ENCODE measurements around the gene TRIM47.

Gene TRIM47

GRCh38 chr17:75842963-75843576 is 35.3 kb downstream of the TRIM47 start:
- ChIA-PET CTCF (interaction anchor here (3.8 to 6.3 kb wide), 3 partner anchors 7 to 13 kb away, joined by 26 to 52 read pairs (median 52); partner anchors contain the start of gene WBP2), POLR2A (interaction anchor here (0.6 kb wide), 1 partner anchor 234 kb away, joined by 3 read pairs; no protein-coding TSS in a partner anchor)
- H3K4me3 ChIP-seq (ENCODE audit: low read depth, low read length), result no peak overlapping the region

GRCh38 chr17:75842411-75842810 is 36.0 kb downstream of the TRIM47 start:
- TF ChIP-seq CTCF (IDR thresholded peaks at IDR 0.05; ENCODE audit: insufficient read depth, low read length, missing control alignments), result no peak
- no peak for DNase-seq (ENCODE audit: low read depth, low spot score)
- POLR2A ChIA-PET, result interaction anchor here (0.6 kb wide), 1 partner anchor 233 kb away, joined by 3 read pairs; no protein-coding TSS in a partner anchor
- H3K4me3 ChIP-seq (ENCODE audit: low read depth, low read length), result no peak overlapping the region
- CTCF ChIA-PET, result no interaction called here

More at GRCh38 chr17:75842963-75843576, 35.3 kb downstream of the TRIM47 start:
- TF ChIP-seq CTCF (IDR thresholded peaks at IDR 0.05; ENCODE audit: insufficient read depth, low read length, missing control alignments), result no peak
- DNase-seq (ENCODE audit: low read depth, low spot score), result no peak

GRCh38 chr17:75840799-75841164 is 37.6 kb downstream of the TRIM47 start:
- TF ChIP-seq CTCF (IDR thresholded peaks at IDR 0.05; ENCODE audit: insufficient read depth, low read length, missing control alignments), result no peak
- no peak for DNase-seq (ENCODE audit: low read depth, low spot score)
- ChIA-PET CTCF (interaction anchor here (1.6 to 2.6 kb wide), 3 partner anchors 9 to 15 kb away, joined by 5 to 9 read pairs (median 6); partner anchors contain the start of gene WBP2), POLR2A (no interaction called here)
- no peak overlapping the region for H3K4me3 ChIP-seq (ENCODE audit: low read depth, low read length)

GRCh38 chr17:75839942-75840798 is 38.2 kb downstream of the TRIM47 start:
- H3K4me3 ChIP-seq (ENCODE audit: low read depth, low read length), result no peak overlapping the region
- no peak for TF ChIP-seq CTCF (IDR thresholded peaks at IDR 0.05; ENCODE audit: insufficient read depth, low read length, missing control alignments)
- DNase-seq (ENCODE audit: low read depth, low spot score), result no peak
- CTCF ChIA-PET, result interaction anchor here (1.1 to 7.5 kb wide), 6 partner anchors 6 to 15 kb away, joined by 3 to 52 read pairs (median 6); partner anchors contain the start of genes UNC13D and WBP2
- POLR2A ChIA-PET, result no interaction called here

- no peak for TF ChIP-seq CTCF (IDR thresholded peaks at IDR 0.05; ENCODE audit: insufficient read depth, low read length, missing control alignments)
- CTCF ChIA-PET, result interaction anchor here (5.2 to 7.5 kb wide), 2 partner anchors 8 to 12 kb away, joined by 22 to 52 read pairs; partner anchors contain the start of gene UNC13D
- POLR2A ChIA-PET, result interaction anchor here (0.6 kb wide), 1 partner anchor 51 kb away, joined by 4 read pairs; no protein-coding TSS in a partner anchor
- H3K4me3 ChIP-seq (ENCODE audit: low read depth, low read length), result no peak overlapping the region
- DNase-seq (ENCODE audit: low read depth, low spot score), result no peak
Measured at GRCh38 chr17:75838410-75838809, 40.0 kb downstream of the TRIM47 start.

GRCh38 chr17:75837899-75838298 is 40.5 kb downstream of the TRIM47 start:
- no peak for TF ChIP-seq CTCF (IDR thresholded peaks at IDR 0.05; ENCODE audit: insufficient read depth, low read length, missing control alignments)
- H3K4me3 ChIP-seq (ENCODE audit: low read depth, low read length), result no peak overlapping the region
- POLR2A ChIA-PET, result interaction anchor here (0.6 kb wide), 1 partner anchor 50 kb away, joined by 4 read pairs; no protein-coding TSS in a partner anchor
- CTCF ChIA-PET, result interaction anchor here (5.2 to 7.5 kb wide), 2 partner anchors 9 to 11 kb away, joined by 22 to 52 read pairs; partner anchors contain the start of gene UNC13D
- no peak for DNase-seq (ENCODE audit: low read depth, low spot score)

All from AG04449 (cell line).